GM20431 (cell line): ENCODE data around the gene GRM2.

Experiments
- in situ Hi-C: fragments of 300-500 bp; cut with MseI, MboI; formaldehyde crosslinking; loops from one replicate; pipeline ENCODE4 v1.15.0; 2020; ENCODE audit warnings: low sequenced_read_pairs; ENCODE audit not compliant: unreplicated experiment

The GRM2 gene

GRCh38 chr3:51679777-51680176 is 27.1 kb upstream of the GRM2 start:
- in situ Hi-C loops = loop anchor here (10.0 kb wide), 1 partner anchor 175 kb away; the partner anchor contains the start of gene DCAF1

- in situ Hi-C loops = loop anchor here (10.0 kb wide), 1 partner anchor 175 kb away; the partner anchor contains the start of gene DCAF1
Measured at GRCh38 chr3:51680196-51680595, 26.7 kb upstream of the GRM2 start.

GRCh38 chr3:51680663-51681230 is 26.1 kb upstream of the GRM2 start:
- in situ Hi-C loops = loop anchor here (10.0 kb wide), 1 partner anchor 176 kb away; the partner anchor contains the start of gene DCAF1

- in situ Hi-C loops = loop anchor here (10.0 kb wide), 1 partner anchor 177 kb away; the partner anchor contains the start of gene DCAF1
Measured at GRCh38 chr3:51681453-51681852, 25.4 kb upstream of the GRM2 start.

GRCh38 chr3:51682079-51682478 is 24.8 kb upstream of the GRM2 start:
- in situ Hi-C loops = loop anchor here (10.0 kb wide), 1 partner anchor 177 kb away; the partner anchor contains the start of gene DCAF1

GRCh38 chr3:51682526-51682925 is 24.3 kb upstream of the GRM2 start:
- in situ Hi-C loops = loop anchor here (10.0 kb wide), 1 partner anchor 178 kb away; the partner anchor contains the start of gene DCAF1

GRCh38 chr3:51683566-51683965 is 23.3 kb upstream of the GRM2 start:
- in situ Hi-C loops = loop anchor here (10.0 kb wide), 1 partner anchor 179 kb away; the partner anchor contains the start of gene DCAF1

- in situ Hi-C loops = loop anchor here (10.0 kb wide), 1 partner anchor 180 kb away; the partner anchor contains the start of gene DCAF1
Measured at GRCh38 chr3:51684971-51685751, 21.7 kb upstream of the GRM2 start.

- in situ Hi-C loops = loop anchor here (10.0 kb wide), 1 partner anchor 181 kb away; the partner anchor contains the start of gene DCAF1
Measured at GRCh38 chr3:51686056-51686455, 20.8 kb upstream of the GRM2 start.

- in situ Hi-C loops = loop anchor here (10.0 kb wide), 1 partner anchor 182 kb away; the partner anchor contains the start of gene DCAF1
Measured at GRCh38 chr3:51686512-51687215, 20.2 kb upstream of the GRM2 start.

- in situ Hi-C loops = loop anchor here (10.0 kb wide), 1 partner anchor 183 kb away; the partner anchor contains the start of gene DCAF1
Measured at GRCh38 chr3:51687431-51688205, 19.2 kb upstream of the GRM2 start.

GRCh38 chr3:51688206-51688600 is 18.7 kb upstream of the GRM2 start:
- in situ Hi-C loops = loop anchor here (10.0 kb wide), 1 partner anchor 183 kb away; the partner anchor contains the start of gene DCAF1

GRCh38 chr3:51691021-51691420 is 15.8 kb upstream of the GRM2 start:
- in situ Hi-C loops = no loop called here

GRCh38 chr3:51691949-51692348 is 14.9 kb upstream of the GRM2 start:
- in situ Hi-C loops = no loop called here

GRCh38 chr3:51692980-51693395 is 13.9 kb upstream of the GRM2 start:
- in situ Hi-C loops = no loop called here

- in situ Hi-C loops = no loop called here
Measured at GRCh38 chr3:51696954-51697353, 9.9 kb upstream of the GRM2 start.

GRCh38 chr3:51698209-51698608 is 8.7 kb upstream of the GRM2 start:
- in situ Hi-C loops = no loop called here

- in situ Hi-C loops = no loop called here
Measured at GRCh38 chr3:51700403-51700802, 6.5 kb upstream of the GRM2 start.

- in situ Hi-C loops = no loop called here
Measured at GRCh38 chr3:51702156-51702555, 4.7 kb upstream of the GRM2 start.
